ENCODE measurements around the gene SLC7A8. TPM values are rescaled to one million over a fixed set of nuclear protein-coding genes. Genes with fewer than 3 reads are reported as not detected.

Gene SLC7A8
- total and polyA plus RNA-seq, 2 experiments from 2014 or later, result 117 to 124 TPM

DNA sequence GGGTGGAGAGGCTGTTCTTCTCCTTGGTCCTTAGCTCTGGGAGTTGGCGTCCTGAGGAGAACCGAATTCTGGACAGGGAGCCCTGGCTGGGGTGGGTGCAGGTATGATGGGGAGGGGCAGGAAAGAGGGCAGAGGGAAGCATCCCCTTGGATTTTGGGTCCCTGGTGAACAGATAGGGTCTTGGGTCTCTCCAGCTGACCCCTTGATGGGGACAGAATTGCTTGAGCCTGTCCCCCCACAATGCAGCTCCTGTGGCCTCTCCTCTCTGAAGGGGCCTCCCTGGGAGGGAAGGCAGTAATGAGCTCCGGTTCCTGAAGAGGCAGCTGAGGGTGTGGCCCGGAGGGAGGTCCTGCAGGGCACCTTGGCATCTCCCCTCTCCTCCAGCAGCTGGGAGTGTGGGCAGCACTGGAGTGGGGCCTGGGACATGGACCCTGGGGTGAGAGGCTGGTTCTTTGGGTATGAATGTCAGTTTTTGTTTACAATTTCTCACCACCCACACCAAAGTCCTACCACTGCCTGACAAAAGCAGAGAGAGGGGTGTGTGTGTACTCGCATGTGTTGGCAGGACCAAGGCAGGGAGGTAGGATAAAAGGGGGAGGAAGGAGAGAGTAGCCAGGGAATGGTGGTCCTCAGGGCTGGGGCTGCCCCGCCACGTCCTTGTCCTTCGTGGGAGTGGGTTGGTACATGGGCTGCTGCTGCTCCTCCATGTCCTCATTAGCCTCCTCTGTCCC lies 56.7 kb downstream of the SLC7A8 start:
- Histone ChIP-seq H3K27ac (ENCODE audit: low read depth) (no peak overlapping the region), H3K27me3 (ENCODE audit: insufficient read depth) (no peaks in the 10 kb centered on the region), H2AFZ (no peak overlapping the region), H3K4me1 (ENCODE audit: insufficient read depth) (peaks cover 22% of the 10 kb centered on the region), H3K9me2 (ENCODE audit: insufficient read depth) (no peaks in the 10 kb centered on the region), H3K79me2 (replicated peaks; ENCODE audit: insufficient read depth) (no peaks in the 10 kb centered on the region), H3K4me3 (no peak overlapping the region), H3F3A (replicated peaks; ENCODE audit: low read depth) (no peaks in the 10 kb centered on the region), H3K36me3 (ENCODE audit: insufficient read depth) (peaks cover 9% of the 10 kb centered on the region), H4K20me1 (replicated peaks; ENCODE audit: insufficient read depth) (no peaks in the 10 kb centered on the region), H3K4me2 (no peak overlapping the region)
- Mint-ChIP-seq H3K9me3 (no peaks in the 10 kb centered on the region; the same call in 2 of the 3 replicates), H3K27ac (no peak overlapping the region), H3K27me3 (ENCODE audit: insufficient read depth, low read depth, poor library complexity) (peaks cover 9% of the 10 kb centered on the region), H3K36me3 (ENCODE audit: low read depth) (peaks cover 42% of the 10 kb centered on the region), H3K4me3 (no peak overlapping the region), H3K4me1 (peaks cover 35% of the 10 kb centered on the region)
- ATAC-seq, result no peak
- TF ChIP-seq, protein P1, sequence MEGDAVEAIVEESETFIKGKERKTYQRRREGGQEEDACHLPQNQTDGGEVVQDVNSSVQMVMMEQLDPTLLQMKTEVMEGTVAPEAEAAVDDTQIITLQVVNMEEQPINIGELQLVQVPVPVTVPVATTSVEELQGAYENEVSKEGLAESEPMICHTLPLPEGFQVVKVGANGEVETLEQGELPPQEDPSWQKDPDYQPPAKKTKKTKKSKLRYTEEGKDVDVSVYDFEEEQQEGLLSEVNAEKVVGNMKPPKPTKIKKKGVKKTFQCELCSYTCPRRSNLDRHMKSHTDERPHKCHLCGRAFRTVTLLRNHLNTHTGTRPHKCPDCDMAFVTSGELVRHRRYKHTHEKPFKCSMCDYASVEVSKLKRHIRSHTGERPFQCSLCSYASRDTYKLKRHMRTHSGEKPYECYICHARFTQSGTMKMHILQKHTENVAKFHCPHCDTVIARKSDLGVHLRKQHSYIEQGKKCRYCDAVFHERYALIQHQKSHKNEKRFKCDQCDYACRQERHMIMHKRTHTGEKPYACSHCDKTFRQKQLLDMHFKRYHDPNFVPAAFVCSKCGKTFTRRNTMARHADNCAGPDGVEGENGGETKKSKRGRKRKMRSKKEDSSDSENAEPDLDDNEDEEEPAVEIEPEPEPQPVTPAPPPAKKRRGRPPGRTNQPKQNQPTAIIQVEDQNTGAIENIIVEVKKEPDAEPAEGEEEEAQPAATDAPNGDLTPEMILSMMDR (conservative IDR thresholded peaks at IDR 0.05; ENCODE audit: low read depth in 2 of 2), result no peak
- no peak for TF ChIP-seq JUNB (IDR thresholded peaks at IDR 0.05; ENCODE audit: unreplicated experiment)
- TF ChIP-seq ZNF331 (CRISPR knock-in tag; IDR thresholded peaks at IDR 0.05; ENCODE audit: low read depth), result no peak
- TF ChIP-seq CREB1 (CRISPR knock-in tag; IDR thresholded peaks at IDR 0.05; ENCODE audit: low read depth), result no peak
- TF ChIP-seq POLR2AphosphoS5 (IDR thresholded peaks at IDR 0.05; ENCODE audit: low read depth), result no peak; the same call in 1 of the 2 replicates
- TF ChIP-seq, protein P2, sequence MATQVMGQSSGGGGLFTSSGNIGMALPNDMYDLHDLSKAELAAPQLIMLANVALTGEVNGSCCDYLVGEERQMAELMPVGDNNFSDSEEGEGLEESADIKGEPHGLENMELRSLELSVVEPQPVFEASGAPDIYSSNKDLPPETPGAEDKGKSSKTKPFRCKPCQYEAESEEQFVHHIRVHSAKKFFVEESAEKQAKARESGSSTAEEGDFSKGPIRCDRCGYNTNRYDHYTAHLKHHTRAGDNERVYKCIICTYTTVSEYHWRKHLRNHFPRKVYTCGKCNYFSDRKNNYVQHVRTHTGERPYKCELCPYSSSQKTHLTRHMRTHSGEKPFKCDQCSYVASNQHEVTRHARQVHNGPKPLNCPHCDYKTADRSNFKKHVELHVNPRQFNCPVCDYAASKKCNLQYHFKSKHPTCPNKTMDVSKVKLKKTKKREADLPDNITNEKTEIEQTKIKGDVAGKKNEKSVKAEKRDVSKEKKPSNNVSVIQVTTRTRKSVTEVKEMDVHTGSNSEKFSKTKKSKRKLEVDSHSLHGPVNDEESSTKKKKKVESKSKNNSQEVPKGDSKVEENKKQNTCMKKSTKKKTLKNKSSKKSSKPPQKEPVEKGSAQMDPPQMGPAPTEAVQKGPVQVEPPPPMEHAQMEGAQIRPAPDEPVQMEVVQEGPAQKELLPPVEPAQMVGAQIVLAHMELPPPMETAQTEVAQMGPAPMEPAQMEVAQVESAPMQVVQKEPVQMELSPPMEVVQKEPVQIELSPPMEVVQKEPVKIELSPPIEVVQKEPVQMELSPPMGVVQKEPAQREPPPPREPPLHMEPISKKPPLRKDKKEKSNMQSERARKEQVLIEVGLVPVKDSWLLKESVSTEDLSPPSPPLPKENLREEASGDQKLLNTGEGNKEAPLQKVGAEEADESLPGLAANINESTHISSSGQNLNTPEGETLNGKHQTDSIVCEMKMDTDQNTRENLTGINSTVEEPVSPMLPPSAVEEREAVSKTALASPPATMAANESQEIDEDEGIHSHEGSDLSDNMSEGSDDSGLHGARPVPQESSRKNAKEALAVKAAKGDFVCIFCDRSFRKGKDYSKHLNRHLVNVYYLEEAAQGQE (IDR thresholded peaks at IDR 0.05; ENCODE audit: unreplicated experiment), result no peak
- TF ChIP-seq, protein P3, sequence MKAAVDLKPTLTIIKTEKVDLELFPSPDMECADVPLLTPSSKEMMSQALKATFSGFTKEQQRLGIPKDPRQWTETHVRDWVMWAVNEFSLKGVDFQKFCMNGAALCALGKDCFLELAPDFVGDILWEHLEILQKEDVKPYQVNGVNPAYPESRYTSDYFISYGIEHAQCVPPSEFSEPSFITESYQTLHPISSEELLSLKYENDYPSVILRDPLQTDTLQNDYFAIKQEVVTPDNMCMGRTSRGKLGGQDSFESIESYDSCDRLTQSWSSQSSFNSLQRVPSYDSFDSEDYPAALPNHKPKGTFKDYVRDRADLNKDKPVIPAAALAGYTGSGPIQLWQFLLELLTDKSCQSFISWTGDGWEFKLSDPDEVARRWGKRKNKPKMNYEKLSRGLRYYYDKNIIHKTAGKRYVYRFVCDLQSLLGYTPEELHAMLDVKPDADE (IDR thresholded peaks at IDR 0.05), result no peak
- TF ChIP-seq ZNF114 (CRISPR knock-in tag; IDR thresholded peaks at IDR 0.05), result no peak
- TF ChIP-seq EZH2 (IDR thresholded peaks at IDR 0.05; ENCODE audit: low read depth, unreplicated experiment), result no peak
- TF ChIP-seq STAT1 (IDR thresholded peaks at IDR 0.05; ENCODE audit: unreplicated experiment), result no peak
- TF ChIP-seq EZH2phosphoT487 (IDR thresholded peaks at IDR 0.05; ENCODE audit: unreplicated experiment), result no peak
- TF ChIP-seq, protein P4, sequence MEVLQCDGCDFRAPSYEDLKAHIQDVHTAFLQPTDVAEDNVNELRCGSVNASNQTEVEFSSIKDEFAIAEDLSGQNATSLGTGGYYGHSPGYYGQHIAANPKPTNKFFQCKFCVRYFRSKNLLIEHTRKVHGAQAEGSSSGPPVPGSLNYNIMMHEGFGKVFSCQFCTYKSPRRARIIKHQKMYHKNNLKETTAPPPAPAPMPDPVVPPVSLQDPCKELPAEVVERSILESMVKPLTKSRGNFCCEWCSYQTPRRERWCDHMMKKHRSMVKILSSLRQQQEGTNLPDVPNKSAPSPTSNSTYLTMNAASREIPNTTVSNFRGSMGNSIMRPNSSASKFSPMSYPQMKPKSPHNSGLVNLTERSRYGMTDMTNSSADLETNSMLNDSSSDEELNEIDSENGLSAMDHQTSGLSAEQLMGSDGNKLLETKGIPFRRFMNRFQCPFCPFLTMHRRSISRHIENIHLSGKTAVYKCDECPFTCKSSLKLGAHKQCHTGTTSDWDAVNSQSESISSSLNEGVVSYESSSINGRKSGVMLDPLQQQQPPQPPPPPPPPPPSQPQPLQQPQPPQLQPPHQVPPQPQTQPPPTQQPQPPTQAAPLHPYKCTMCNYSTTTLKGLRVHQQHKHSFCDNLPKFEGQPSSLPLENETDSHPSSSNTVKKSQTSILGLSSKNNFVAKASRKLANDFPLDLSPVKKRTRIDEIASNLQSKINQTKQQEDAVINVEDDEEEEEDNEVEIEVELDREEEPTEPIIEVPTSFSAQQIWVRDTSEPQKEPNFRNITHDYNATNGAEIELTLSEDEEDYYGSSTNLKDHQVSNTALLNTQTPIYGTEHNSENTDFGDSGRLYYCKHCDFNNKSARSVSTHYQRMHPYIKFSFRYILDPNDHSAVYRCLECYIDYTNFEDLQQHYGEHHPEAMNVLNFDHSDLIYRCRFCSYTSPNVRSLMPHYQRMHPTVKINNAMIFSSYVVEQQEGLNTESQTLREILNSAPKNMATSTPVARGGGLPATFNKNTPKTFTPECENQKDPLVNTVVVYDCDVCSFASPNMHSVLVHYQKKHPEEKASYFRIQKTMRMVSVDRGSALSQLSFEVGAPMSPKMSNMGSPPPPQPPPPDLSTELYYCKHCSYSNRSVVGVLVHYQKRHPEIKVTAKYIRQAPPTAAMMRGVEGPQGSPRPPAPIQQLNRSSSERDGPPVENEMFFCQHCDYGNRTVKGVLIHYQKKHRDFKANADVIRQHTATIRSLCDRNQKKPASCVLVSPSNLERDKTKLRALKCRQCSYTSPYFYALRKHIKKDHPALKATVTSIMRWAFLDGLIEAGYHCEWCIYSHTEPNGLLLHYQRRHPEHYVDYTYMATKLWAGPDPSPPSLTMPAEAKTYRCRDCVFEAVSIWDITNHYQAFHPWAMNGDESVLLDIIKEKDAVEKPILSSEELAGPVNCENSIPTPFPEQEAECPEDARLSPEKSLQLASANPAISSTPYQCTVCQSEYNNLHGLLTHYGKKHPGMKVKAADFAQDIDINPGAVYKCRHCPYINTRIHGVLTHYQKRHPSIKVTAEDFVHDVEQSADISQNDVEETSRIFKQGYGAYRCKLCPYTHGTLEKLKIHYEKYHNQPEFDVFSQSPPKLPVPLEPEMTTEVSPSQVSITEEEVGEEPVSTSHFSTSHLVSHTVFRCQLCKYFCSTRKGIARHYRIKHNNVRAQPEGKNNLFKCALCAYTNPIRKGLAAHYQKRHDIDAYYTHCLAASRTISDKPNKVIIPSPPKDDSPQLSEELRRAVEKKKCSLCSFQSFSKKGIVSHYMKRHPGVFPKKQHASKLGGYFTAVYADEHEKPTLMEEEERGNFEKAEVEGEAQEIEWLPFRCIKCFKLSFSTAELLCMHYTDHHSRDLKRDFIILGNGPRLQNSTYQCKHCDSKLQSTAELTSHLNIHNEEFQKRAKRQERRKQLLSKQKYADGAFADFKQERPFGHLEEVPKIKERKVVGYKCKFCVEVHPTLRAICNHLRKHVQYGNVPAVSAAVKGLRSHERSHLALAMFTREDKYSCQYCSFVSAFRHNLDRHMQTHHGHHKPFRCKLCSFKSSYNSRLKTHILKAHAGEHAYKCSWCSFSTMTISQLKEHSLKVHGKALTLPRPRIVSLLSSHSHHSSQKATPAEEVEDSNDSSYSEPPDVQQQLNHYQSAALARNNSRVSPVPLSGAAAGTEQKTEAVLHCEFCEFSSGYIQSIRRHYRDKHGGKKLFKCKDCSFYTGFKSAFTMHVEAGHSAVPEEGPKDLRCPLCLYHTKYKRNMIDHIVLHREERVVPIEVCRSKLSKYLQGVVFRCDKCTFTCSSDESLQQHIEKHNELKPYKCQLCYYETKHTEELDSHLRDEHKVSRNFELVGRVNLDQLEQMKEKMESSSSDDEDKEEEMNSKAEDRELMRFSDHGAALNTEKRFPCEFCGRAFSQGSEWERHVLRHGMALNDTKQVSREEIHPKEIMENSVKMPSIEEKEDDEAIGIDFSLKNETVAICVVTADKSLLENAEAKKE (CRISPR knock-in tag; IDR thresholded peaks at IDR 0.05), result no peak
- no peak for TF ChIP-seq NANOG (IDR thresholded peaks at IDR 0.05; ENCODE audit: borderline replicate concordance)
- DNase-seq (ENCODE audit: low spot score), result no peak
